HG02798 (cell line): ENCODE data around the gene CCDC93.

Experiments used
- ATAC-seq: cut with Tn5 transposase; IDR thresholded peaks from one replicate; pipeline ENCODE4 v1.9.1; 2021; ENCODE audit warnings: mild to moderate bottlenecking; ENCODE audit not compliant: unreplicated experiment, poor library complexity

The CCDC93 gene

GRCh38 chr2:117960231-117960630 is 53.6 kb downstream of the CCDC93 start:
- no peak for ATAC-seq

GRCh38 chr2:117958186-117958585 is 55.7 kb downstream of the CCDC93 start:
- no peak for ATAC-seq

- no peak for ATAC-seq
Observed at GRCh38 chr2:117957616-117958015, 56.3 kb downstream of the CCDC93 start.

- ATAC-seq: no peak
Observed at GRCh38 chr2:117956036-117956796, 57.7 kb downstream of the CCDC93 start.

GRCh38 chr2:117953231-117953630 is 60.6 kb downstream of the CCDC93 start:
- no peak for ATAC-seq

GRCh38 chr2:117952701-117953100 is 61.2 kb downstream of the CCDC93 start:
- ATAC-seq: no peak

- ATAC-seq: no peak
Observed at GRCh38 chr2:117952228-117952627, 61.6 kb downstream of the CCDC93 start.

- no peak for ATAC-seq
Observed at GRCh38 chr2:117949806-117950205, 64.1 kb downstream of the CCDC93 start.

GRCh38 chr2:117948615-117949014 is 65.3 kb downstream of the CCDC93 start:
- no peak for ATAC-seq

GRCh38 chr2:117945296-117945695 is 68.6 kb downstream of the CCDC93 start:
- ATAC-seq: no peak

GRCh38 chr2:117944816-117945215 is 69.1 kb downstream of the CCDC93 start:
- no peak for ATAC-seq

GRCh38 chr2:117943013-117943672 is 70.7 kb downstream of the CCDC93 start:
- no peak for ATAC-seq

GRCh38 chr2:117942551-117942950 is 71.3 kb downstream of the CCDC93 start:
- no peak for ATAC-seq

- no peak for ATAC-seq
Observed at GRCh38 chr2:117941693-117942092, 72.2 kb downstream of the CCDC93 start.

- no peak for ATAC-seq
Observed at GRCh38 chr2:117940436-117940835, 73.4 kb downstream of the CCDC93 start.

GRCh38 chr2:117938611-117939010 is 75.3 kb downstream of the CCDC93 start:
- ATAC-seq: no peak

GRCh38 chr2:117936871-117937428 is 76.9 kb downstream of the CCDC93 start:
- no peak for ATAC-seq

- ATAC-seq: no peak
Observed at GRCh38 chr2:117935954-117936353, 77.9 kb downstream of the CCDC93 start.

- ATAC-seq: no peak
Observed at GRCh38 chr2:117935456-117935855, 78.4 kb downstream of the CCDC93 start.

GRCh38 chr2:117933884-117934354 is 80.0 kb downstream of the CCDC93 start:
- no peak for ATAC-seq

GRCh38 chr2:117931978-117932377 is 81.9 kb downstream of the CCDC93 start:
- no peak for ATAC-seq
